Measurements from ENCODE around the gene VCAM1.
"Not testable (repeated sequence)": the region's sequence is repeated elsewhere in the genome, so short reads cannot be mapped to it uniquely, and the experiment has no call there.

VCAM1 gene

GRCh38 chr1:100710906-100711682 lies 8.4 kb upstream of the VCAM1 start:
- POLR2A ChIA-PET (ENCODE audit: low non-redundant PET), result no interaction called here
- CTCF ChIA-PET, result interaction anchor here (0.6 kb wide), 1 partner anchor 1456 kb away, joined by 4 read pairs; no protein-coding TSS in a partner anchor
- no peak for DNase-seq (ENCODE audit: low spot score)
- no peak overlapping the region for H3K27ac ChIP-seq
- no peak for TF ChIP-seq CTCF (conservative IDR thresholded peaks at IDR 0.05; ENCODE audit: low read depth)

DNA sequence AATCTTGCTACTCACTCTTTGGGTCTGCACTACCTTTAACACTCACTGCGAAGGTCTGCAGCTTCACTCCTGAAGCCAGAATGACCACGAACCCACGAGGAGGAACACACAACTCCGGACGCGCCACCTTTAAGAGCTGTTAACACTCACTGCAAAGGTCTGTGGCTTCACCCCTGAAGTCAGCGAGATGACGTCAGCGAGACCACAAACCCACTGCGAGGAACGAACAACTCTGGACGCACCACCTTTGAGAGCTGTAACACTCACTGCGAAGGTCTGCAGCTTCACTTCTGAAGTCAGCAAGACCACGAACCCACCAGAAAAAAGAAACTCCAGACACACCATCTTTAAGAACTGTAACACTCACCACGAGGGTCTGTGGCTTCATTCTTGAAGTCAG lies 6.5 kb upstream of the VCAM1 start:
- CTCF ChIA-PET, result interaction anchor here (0.6 to 0.7 kb wide), 5 partner anchors 11 to 1186 kb away, joined by 3 to 4 read pairs (median 3); no protein-coding TSS in a partner anchor
- POLR2A ChIA-PET (ENCODE audit: low non-redundant PET); DNase-seq (ENCODE audit: low spot score); H3K27ac ChIP-seq: not testable (repeated sequence)

DNA sequence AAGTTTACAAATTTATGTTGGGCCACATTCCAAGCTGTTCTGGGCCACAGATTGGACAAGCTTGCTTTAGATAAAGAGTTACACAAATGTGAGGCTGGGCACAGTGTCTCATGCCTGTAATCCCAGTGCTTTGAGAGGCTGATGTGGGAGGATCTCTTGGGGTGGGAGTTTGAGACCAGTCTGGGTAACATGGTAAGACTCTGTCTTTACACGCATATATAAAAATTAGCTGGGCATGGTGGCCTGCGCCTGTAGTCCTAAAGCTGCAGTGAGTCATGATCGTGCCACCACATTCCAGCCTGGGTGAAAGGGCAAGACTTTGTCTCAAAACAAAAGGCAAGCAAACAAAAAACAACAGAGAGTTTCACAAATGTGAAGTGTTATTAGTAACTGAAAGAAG lies 5.9 kb upstream of the VCAM1 start:
- no peak overlapping the region for H3K27ac ChIP-seq
- TF ChIP-seq CTCF (conservative IDR thresholded peaks at IDR 0.05; ENCODE audit: low read depth), result no peak
- DNase-seq (ENCODE audit: low spot score), result no peak
- ChIA-PET POLR2A (ENCODE audit: low non-redundant PET) (no interaction called here), CTCF (interaction anchor here (0.6 kb wide), 2 partner anchors 11 to 1186 kb away, joined by 3 read pairs; no protein-coding TSS in a partner anchor)

DNA sequence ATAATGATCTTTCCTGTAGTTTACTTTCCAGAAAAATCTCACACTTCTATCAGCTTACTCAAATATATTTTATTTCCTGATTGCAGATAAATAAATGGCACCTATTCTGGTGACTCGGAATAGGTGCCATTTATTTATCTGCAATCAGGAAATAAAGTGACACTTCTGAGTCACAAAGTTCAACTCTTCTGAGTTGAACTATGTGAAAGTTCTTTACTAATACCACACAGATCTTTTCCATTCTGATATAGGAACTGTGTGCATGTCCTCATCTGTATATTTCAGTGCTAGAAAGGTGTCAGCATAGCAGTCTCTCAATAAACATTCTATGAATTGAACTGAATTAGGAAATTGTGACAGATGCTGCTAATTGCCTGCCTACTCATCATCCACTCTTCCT lies 4.9 kb upstream of the VCAM1 start:
- no peak for TF ChIP-seq CTCF (conservative IDR thresholded peaks at IDR 0.05; ENCODE audit: low read depth)
- DNase-seq (ENCODE audit: low spot score), result no peak
- CTCF ChIA-PET, result no interaction called here
- POLR2A ChIA-PET (ENCODE audit: low non-redundant PET), result no interaction called here
- no peak overlapping the region for H3K27ac ChIP-seq

DNA sequence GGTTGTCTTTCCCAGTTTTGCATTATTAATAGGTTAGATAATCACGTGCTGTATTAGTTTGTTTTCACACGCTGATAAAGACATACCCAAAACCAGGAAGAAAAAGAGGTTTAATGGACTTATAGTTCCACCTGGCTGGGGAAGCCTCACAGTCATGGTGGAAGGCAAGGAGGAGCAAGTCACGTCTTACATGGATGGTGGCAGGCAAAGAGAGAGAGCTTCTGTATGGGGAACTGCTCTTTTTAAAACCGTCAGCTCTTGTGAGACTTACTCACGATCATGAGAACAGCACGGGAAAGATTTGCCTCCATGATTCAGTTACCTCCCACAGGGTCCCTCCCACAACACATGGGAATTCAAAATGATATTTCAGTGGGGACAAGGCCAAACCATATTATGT lies 2.3 kb upstream of the VCAM1 start:
- ChIA-PET CTCF (no interaction called here), POLR2A (ENCODE audit: low non-redundant PET) (no interaction called here)
- no peak overlapping the region for H3K27ac ChIP-seq
- DNase-seq (ENCODE audit: low spot score), result no peak
- no peak for TF ChIP-seq CTCF (conservative IDR thresholded peaks at IDR 0.05; ENCODE audit: low read depth)

DNA sequence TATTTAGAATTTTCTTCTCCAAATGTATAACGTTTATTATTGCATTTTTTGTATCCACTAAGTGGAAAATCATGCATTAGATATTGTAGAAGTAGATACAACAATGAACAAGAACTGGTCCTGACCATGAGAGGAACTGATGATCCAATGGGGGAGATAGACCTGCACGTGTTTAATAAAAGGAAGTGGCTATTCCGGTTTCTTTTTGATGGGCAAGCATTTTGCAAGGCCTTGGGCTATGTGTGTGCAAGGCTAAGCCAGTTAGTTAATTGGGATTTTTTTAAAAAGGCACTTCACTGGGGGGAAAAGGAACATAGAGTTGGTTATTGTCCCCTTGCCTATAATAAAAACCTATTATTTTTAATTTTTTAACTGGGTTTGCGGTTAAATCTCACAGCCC lies 961 bp upstream of the VCAM1 start:
- ChIA-PET POLR2A (ENCODE audit: low non-redundant PET) (no interaction called here), CTCF (no interaction called here)
- no peak for DNase-seq (ENCODE audit: low spot score)
- no peak overlapping the region for H3K27ac ChIP-seq
- no peak for TF ChIP-seq CTCF (conservative IDR thresholded peaks at IDR 0.05; ENCODE audit: low read depth)

DNA sequence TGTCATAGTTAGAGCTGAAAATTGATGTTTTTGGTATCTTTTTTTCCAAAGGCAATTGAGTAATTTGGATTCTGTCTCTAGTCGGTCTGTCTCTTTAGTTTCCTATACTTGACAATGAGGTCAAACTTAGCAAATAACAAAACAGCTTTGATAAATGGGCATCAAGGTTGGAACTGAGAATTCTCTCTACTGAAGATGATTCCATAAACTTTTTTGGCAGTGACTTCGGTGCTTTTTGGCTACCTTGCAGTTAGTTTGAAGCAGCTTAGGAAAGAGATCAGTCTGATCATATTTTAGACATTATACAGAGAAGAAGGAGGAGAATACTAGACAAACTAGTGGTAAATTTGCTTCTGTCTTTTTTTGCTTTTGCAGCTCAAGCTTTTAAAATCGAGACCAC lies 559 bp downstream of the VCAM1 start:
- POLR2A ChIA-PET (ENCODE audit: low non-redundant PET), result no interaction called here
- CTCF ChIA-PET, result no interaction called here
- TF ChIP-seq CTCF (conservative IDR thresholded peaks at IDR 0.05; ENCODE audit: low read depth), result no peak
- DNase-seq (ENCODE audit: low spot score), result no peak
- H3K27ac ChIP-seq, result no peak overlapping the region
